H1 (cell line): ENCODE measurements around the gene DDX21. TPM values are rescaled to one million over a fixed set of nuclear protein-coding genes. Genes with fewer than 3 reads are reported as not detected.

Source experiments
- CTCF ChIA-PET: fragments of 300-600 bp; sonication (Branson Sonifier 250); formaldehyde crosslinking; loops from one replicate; lab custom pipeline; 2021; ENCODE audit not compliant: partially characterized antibody; lab: Charles Lee
- POLR2A ChIA-PET: fragments of 300-600 bp; sonication (Branson Sonifier 250); formaldehyde crosslinking; loops from one replicate; lab custom pipeline; 2021; ENCODE audit warnings: inconsistent platforms; ENCODE audit not compliant: partially characterized antibody; lab: Charles Lee
- DNase-seq, 2 experiments: peaks; one replicate each; pipeline versions ENCODE4 v3.0.0 to v3.0.0-alpha.2; 2010 to 2022; ENCODE audit warnings: low spot score in 2 of 2, low read depth in 1 of 2, mixed read lengths in 1 of 2
- FAIRE-seq: peaks from 2 replicates; lab custom pipeline; 2011; peaks lifted over from hg19 to GRCh38; lab: Jason Lieb, UNC
- H2AFZ ChIP-seq: 2 replicates; pipeline ENCODE4 v1.8.1; 2012; ENCODE audit warnings: low read length, inconsistent platforms
- H2AK5ac ChIP-seq: 2 replicates; pipeline ENCODE4 v1.6.1; 2013; ENCODE audit warnings: low read depth, low read length
- H2BK120ac ChIP-seq: replicated peaks from 2 replicates; pipeline ENCODE3; 2013; ENCODE audit warnings: low read depth, low read length, inconsistent platforms
- H2BK12ac ChIP-seq: 2 replicates; pipeline ENCODE4 v1.6.1; 2013; ENCODE audit warnings: low read depth, low read length
- H2BK15ac ChIP-seq: 2 replicates; pipeline ENCODE4 v1.6.1; 2013; ENCODE audit warnings: low read length
- H2BK20ac ChIP-seq: 2 replicates; pipeline ENCODE4 v1.6.1; 2013; ENCODE audit warnings: low read length
- H2BK5ac ChIP-seq: 2 replicates; pipeline ENCODE4 v1.6.1; 2013; ENCODE audit warnings: low read depth, low read length
- H3K14ac ChIP-seq: 2 replicates; pipeline ENCODE4 v1.6.1; 2013; ENCODE audit warnings: inconsistent platforms; ENCODE audit not compliant: insufficient read length
- H3K18ac ChIP-seq: 2 replicates; pipeline ENCODE4 v1.6.1; 2013; ENCODE audit warnings: low read length; ENCODE audit errors: extremely low read depth
- H3K23ac ChIP-seq: 2 replicates; pipeline ENCODE4 v1.6.1; 2013; ENCODE audit warnings: inconsistent platforms; ENCODE audit not compliant: insufficient read length
- H3K23me2 ChIP-seq: 2 replicates; pipeline ENCODE4 v1.6.1; 2013; ENCODE audit warnings: low read depth, low read length
- H3K27ac ChIP-seq: 2 replicates; pipeline ENCODE4 v1.6.1; 2011; ENCODE audit warnings: low read depth, low read length, inconsistent platforms
- H3K27me3 ChIP-seq, 4 experiments: replicated peaks in 1 of 4; 1 replicate in 1 of 4; 2 replicates in 3 of 4; pipeline versions ENCODE4 v1.6.1 to v1.8.1; 2011 to 2013; ENCODE audit warnings: low read length in 3 of 4, mild to moderate bottlenecking in 3 of 4, inconsistent platforms in 2 of 4, mixed read lengths in 2 of 4, moderate library complexity in 1 of 4; ENCODE audit not compliant: control insufficient read depth in 3 of 4, insufficient read depth in 3 of 4; ENCODE audit errors: extremely low read depth in 1 of 4
- H3K36me3 ChIP-seq, 4 experiments: 2 replicates each; pipeline versions ENCODE4 v1.6.1 to v1.8.1; 2011 to 2013; ENCODE audit warnings: mild to moderate bottlenecking in 4 of 4, low read length in 3 of 4, moderate library complexity in 2 of 4, control low read depth in 1 of 4, inconsistent platforms in 1 of 4; ENCODE audit not compliant: insufficient read depth in 4 of 4, control insufficient read depth in 2 of 4
- H3K4ac ChIP-seq: replicated peaks from 2 replicates; pipeline ENCODE3; 2013; ENCODE audit warnings: low read length, low read depth, mixed read lengths, inconsistent platforms; ENCODE audit not compliant: insufficient read length
- H3K4me1 ChIP-seq, 4 experiments: replicated peaks in 1 of 4; 1 replicate in 1 of 4; 2 replicates in 3 of 4; pipeline versions ENCODE4 v1.6.1 to v1.8.1; 2011 to 2013; ENCODE audit warnings: low read length in 3 of 4, inconsistent platforms in 2 of 4, mixed read lengths in 1 of 4; ENCODE audit not compliant: insufficient read depth in 4 of 4, control insufficient read depth in 3 of 4
- H3K4me2 ChIP-seq, 2 experiments: 2 replicates each; pipeline versions ENCODE4 v1.6.1 to v1.8.1; 2011 to 2013; ENCODE audit warnings: low read depth in 2 of 2, low read length in 2 of 2, control low read depth in 1 of 2, inconsistent platforms in 1 of 2, mild to moderate bottlenecking in 1 of 2; ENCODE audit not compliant: insufficient read depth in 1 of 2
- H3K4me3 ChIP-seq, 4 experiments: fragments of 200-600, 300-600 bp in 1 of 4; sonication (generic), shearing (Covaris generic), sonication (Bioruptor Twin) in 1 of 4; 2 replicates each; pipeline versions ENCODE4 v1.5.1 to v1.8.1; 2011 to 2016; ENCODE audit warnings: low read length in 4 of 4, low read depth in 3 of 4, control low read depth in 2 of 4, inconsistent platforms in 2 of 4, mild to moderate bottlenecking in 2 of 4, mixed read lengths in 1 of 4, moderate library complexity in 1 of 4; ENCODE audit not compliant: insufficient read depth in 2 of 4; ENCODE audit errors: extremely low read depth in 1 of 4
- H3K56ac ChIP-seq: replicated peaks from 2 replicates; pipeline ENCODE3; 2013; ENCODE audit warnings: low read depth, mild to moderate bottlenecking, mixed read lengths, low read length, inconsistent platforms; ENCODE audit not compliant: insufficient read length
- H3K79me1 ChIP-seq: 2 replicates; pipeline ENCODE4 v1.6.1; 2013; ENCODE audit warnings: low read depth, low read length, control low read depth
- H3K79me2 ChIP-seq, 2 experiments: 2 replicates each; pipeline versions ENCODE4 v1.6.1 to v1.8.1; 2012 to 2013; ENCODE audit warnings: low read length in 2 of 2, mild to moderate bottlenecking in 2 of 2, inconsistent platforms in 1 of 2; ENCODE audit not compliant: insufficient read depth in 2 of 2, control insufficient read depth in 1 of 2
- H3K9ac ChIP-seq, 4 experiments: replicated peaks in 1 of 4; 1 replicate in 1 of 4; 2 replicates in 3 of 4; pipeline versions ENCODE4 v1.6.1 to v1.8.1; 2011 to 2013; ENCODE audit warnings: low read depth in 3 of 4, low read length in 3 of 4, control low read depth in 2 of 4, mild to moderate bottlenecking in 2 of 4, moderate library complexity in 2 of 4, inconsistent platforms in 1 of 4; ENCODE audit errors: extremely low read depth in 1 of 4
- H3K9me3 ChIP-seq, 2 experiments: 2 replicates each; pipeline versions ENCODE4 v1.6.1 to v1.8.1; 2012 to 2013; ENCODE audit warnings: mild to moderate bottlenecking in 2 of 2, moderate library complexity in 2 of 2, control low read depth in 1 of 2, inconsistent platforms in 1 of 2, low read depth in 1 of 2, low read length in 1 of 2, mixed read lengths in 1 of 2; ENCODE audit not compliant: insufficient read depth in 2 of 2
- H4K20me1 ChIP-seq, 2 experiments: replicated peaks in 1 of 2; 2 replicates each; pipeline versions ENCODE3 to v1.8.1; 2011 to 2013; ENCODE audit warnings: inconsistent platforms in 2 of 2, low read length in 2 of 2, mild to moderate bottlenecking in 1 of 2; ENCODE audit not compliant: insufficient read depth in 2 of 2, control insufficient read depth in 1 of 2
- H4K5ac ChIP-seq: 2 replicates; pipeline ENCODE4 v1.6.1; 2013; ENCODE audit warnings: low read length, low read depth, mixed read lengths, inconsistent platforms; ENCODE audit not compliant: insufficient read length
- H4K8ac ChIP-seq: 2 replicates; pipeline ENCODE4 v1.8.0; 2013; ENCODE audit warnings: mild to moderate bottlenecking, moderate library complexity, low read length, inconsistent platforms; ENCODE audit not compliant: insufficient read depth; ENCODE audit errors: extremely low read depth
- H4K91ac ChIP-seq: replicated peaks from 2 replicates; pipeline ENCODE3; 2013; ENCODE audit warnings: low read length, mixed read lengths, inconsistent platforms; ENCODE audit not compliant: insufficient read length
- ASH2L ChIP-seq: fragments of 200-600, 300-600 bp; sonication (generic); IDR thresholded peaks from one replicate; pipeline ENCODE4 v1.7.1; 2017; ENCODE audit warnings: low read length
- EP300 ChIP-seq, 2 experiments: IDR thresholded peaks; 1 replicate in 1 of 2; 2 replicates in 1 of 2; pipeline ENCODE4 v1.6.1; 2011 to 2012; ENCODE audit warnings: low read depth in 2 of 2, low read length in 2 of 2, mild to moderate bottlenecking in 2 of 2, borderline replicate concordance in 1 of 2, inconsistent platforms in 1 of 2, moderate library complexity in 1 of 2
- FOSL1 ChIP-seq: IDR thresholded peaks from 2 replicates; pipeline ENCODE4 v1.6.1; 2011; ENCODE audit warnings: mild to moderate bottlenecking, low read depth, low read length, moderate library complexity; ENCODE audit not compliant: insufficient read depth
- SIRT6 ChIP-seq: IDR thresholded peaks from one replicate; pipeline ENCODE4 v1.7.1; 2012; ENCODE audit warnings: low read length, inconsistent platforms
- SRF ChIP-seq: IDR thresholded peaks from 2 replicates; pipeline ENCODE4 v1.6.1; 2011; ENCODE audit warnings: mild to moderate bottlenecking, low read depth, low read length, moderate library complexity
- WGBS, 2 experiments: shearing (Covaris generic) in 1 of 2; methylation state at CpG; one replicate each; pipeline versions ENCODE4 v1.1.6 to v1.1.7; 2013 to 2015; ENCODE audit warnings: low lambda C conversion rate in 2 of 2, mixed read lengths in 2 of 2, inconsistent platforms in 1 of 2, low coverage in 1 of 2, missing lambda C conversion rate in 1 of 2; ENCODE audit not compliant: insufficient replicate concordance in 2 of 2, insufficient coverage in 1 of 2, insufficient read length in 1 of 2; ENCODE audit errors: extremely low coverage in 1 of 2, missing lambda C conversion rate in 1 of 2; 5-methylcytosine and 5-hydroxymethylcytosine counted together
- polyA plus RNA-seq, 7 experiments: library from polyadenylated mRNA; depleted of rRNA in 3 of 7; stranded (reverse) in 5 of 7; unstranded in 2 of 7; fragments of >200 nt in 5 of 7; fragments of 200-250 nt in 2 of 7; gene quantifications; 1 replicate in 5 of 7; 2 replicates in 1 of 7; 4 replicates in 1 of 7; pipeline versions ENCODE4 v1.2.1 to v1.2.3, GENCODE V29; 2011 to 2013; ENCODE audit warnings: missing spikeins in 2 of 7, mixed read lengths in 2 of 7
- total RNA-seq: library from RNA; stranded (reverse); fragmentation: NEBNext Ultra II Directional; extraction: Animal tissue kit (Norgen Biotek cat#: 25700); gene quantifications from 2 replicates; pipeline ENCODE4 v1.2.1, GENCODE V29; 2021

The DDX21 gene
- total and polyA plus RNA-seq, 2 of the 8 experiments (the other 6 are each of a cell fraction or from before 2014, with no cell fraction given), result 67.0 to 195 TPM

- Histone ChIP-seq H2BK20ac (no peak overlapping the region), H2AK5ac (no peak overlapping the region), H3K4ac (no peak overlapping the region), H3K27me3 (peaks cover 0 to 2% (median 0%) of the 10 kb centered on the region in 4 experiments; a peak in 1 of 7 replicates), H4K20me1 (peaks cover 0 to 2% of the 10 kb centered on the region in 2 experiments), H3K56ac (no peak overlapping the region), H3K4me2 (no peak overlapping the region), H3K27ac (no peak overlapping the region), H3K79me2 (no peaks in the 10 kb centered on the region), H2BK15ac (no peak overlapping the region), H3K79me1 (no peaks in the 10 kb centered on the region)
- POLR2A ChIA-PET, result no interaction called here
- FAIRE-seq, result no peak
- TF ChIP-seq FOSL1 (no peak), EP300 (IDR thresholded peaks at IDR 0.05; ENCODE audit: borderline replicate concordance in 1 of 2, low read depth in 2 of 2, low read length in 2 of 2) (no peak), SRF (no peak), ASH2L (no peak), SIRT6 (no peak)
- TF ChIP-seq, all 59 proteins: peak for 0
- Histone ChIP-seq H3K4me1 (no peaks in the 10 kb centered on the region), H3K36me3 (peaks cover 10 to 44% (median 23%) of the 10 kb centered on the region in 4 experiments; a peak in 7 of 8 replicates), H3K9me3 (no peaks in the 10 kb centered on the region), H3K14ac (no peak overlapping the region), H3K23me2 (no peaks in the 10 kb centered on the region), H3K4me3 (no peak overlapping the region), H2AFZ (no peak overlapping the region), H3K18ac (no peak overlapping the region), H3K9ac (no peak overlapping the region), H2BK5ac (no peak overlapping the region), H2BK12ac (no peak overlapping the region), H4K5ac (no peak overlapping the region), H4K91ac (no peak overlapping the region), H3K23ac (no peak overlapping the region), H2BK120ac (no peak overlapping the region), H4K8ac (no peak overlapping the region)
- no peak for DNase-seq
- CTCF ChIA-PET, result interaction anchor here (0.6 to 4.5 kb wide), 3 partner anchors 58 to 159 kb away, joined by 3 to 47 read pairs (median 16); no protein-coding TSS in a partner anchor
- WGBS, 2 experiments, result 92% methylated on average over 3 of the region's 3 CpGs; no CpG with 5 or more reads in 1 of the 2 experiments
Measured at GRCh38 chr10:69007260-69007659, 51.3 kb downstream of the DDX21 start.
